ENCODE results near the gene APEH. TPM values are rescaled to one million over a fixed set of nuclear protein-coding genes. Genes with fewer than 3 reads are reported as not detected.

Gene APEH
- total and polyA plus RNA-seq, 2 donors (not counting 1 experiment from before 2014, with no cell fraction given): 79.4 to 96.2 TPM

GRCh38 chr3:49639551-49639950 is 34.6 kb upstream of the APEH start:
- POLR2A ChIA-PET: no interaction called here
- WGBS (ENCODE audit: insufficient coverage): 97% methylated on average over 2 of the region's 2 CpGs
- Histone ChIP-seq H3K4me1 (ENCODE audit: control insufficient read depth in 2 of 2, insufficient read depth in 2 of 2, low read length in 2 of 2) (no peaks in the 10 kb centered on the region), H3K36me3 (replicated peaks in 1 of 2; ENCODE audit: control extremely low read depth in 1 of 2, control insufficient read depth in 1 of 2, extremely low read depth in 1 of 2, insufficient read depth in 2 of 2, low read length in 1 of 2) (no peaks in the 10 kb centered on the region), H3K27me3 (replicated peaks in 1 of 4; ENCODE audit: control extremely low read depth in 1 of 4, control insufficient read depth in 3 of 4, insufficient read depth in 4 of 4, low read length in 3 of 4) (no peaks in the 10 kb centered on the region), H3K4me2 (replicated peaks; ENCODE audit: low read depth, low read length, poor library complexity, severe bottlenecking) (no peak overlapping the region), H3K27ac (ENCODE audit: low read length in 2 of 2) (no peak overlapping the region), H3K79me2 (ENCODE audit: control insufficient read depth, insufficient read depth, low read length) (no peaks in the 10 kb centered on the region), H3K9me3 (ENCODE audit: control extremely low read depth in 1 of 3, control insufficient read depth in 2 of 3, insufficient read depth in 1 of 3, low read length in 2 of 3) (no peaks in the 10 kb centered on the region), H3K4me3 (ENCODE audit: control extremely low read depth in 1 of 5, extremely low read depth in 1 of 5, insufficient read depth in 1 of 5, low read depth in 2 of 5, low read length in 4 of 5) (no peak overlapping the region), H4K20me1 (ENCODE audit: control insufficient read depth, insufficient read depth, low read length, poor library complexity, severe bottlenecking) (no peaks in the 10 kb centered on the region), H3K9ac (ENCODE audit: low read length) (no peak overlapping the region), H2AFZ (ENCODE audit: insufficient read depth, low read depth, low read length, poor library complexity, severe bottlenecking) (no peak overlapping the region)
- H3K4me1 Mint-ChIP-seq: no peaks in the 10 kb centered on the region
- CTCF ChIA-PET: no interaction called here
- DNase-seq (no peak), ATAC-seq (ENCODE audit: low read depth) (no peak)
- no peaks in the 10 kb centered on the region for H3K9me3 Mint-ChIP-seq (ENCODE audit: insufficient read depth)
- H3K4me3 Mint-ChIP-seq: no peak overlapping the region
- no peaks in the 10 kb centered on the region for H3K27me3 Mint-ChIP-seq
- H3K27ac Mint-ChIP-seq: no peak overlapping the region
- TF ChIP-seq CTCF (IDR thresholded peaks at IDR 0.05) (no peak), EZH2 (IDR thresholded peaks at IDR 0.05; ENCODE audit: borderline replicate concordance, insufficient read depth, low read depth, low read length, poor library complexity, severe bottlenecking) (no peak)
- intact Hi-C loops (cut with micrococcal nuclease): no loop called here

GRCh38 chr3:49641292-49641691 is 32.9 kb upstream of the APEH start:
- Mint-ChIP-seq H3K27me3 (peaks cover 3% of the 10 kb centered on the region), H3K4me3 (no peak overlapping the region), H3K9me3 (ENCODE audit: insufficient read depth) (no peaks in the 10 kb centered on the region), H3K4me1 (no peaks in the 10 kb centered on the region), H3K27ac (no peak overlapping the region)
- ChIA-PET POLR2A (no interaction called here), CTCF (no interaction called here)
- Histone ChIP-seq H3K9me3 (ENCODE audit: control extremely low read depth in 1 of 3, control insufficient read depth in 2 of 3, insufficient read depth in 1 of 3, low read length in 2 of 3) (no peaks in the 10 kb centered on the region), H3K4me2 (replicated peaks; ENCODE audit: low read depth, low read length, poor library complexity, severe bottlenecking) (no peak overlapping the region), H3K79me2 (ENCODE audit: control insufficient read depth, insufficient read depth, low read length) (no peaks in the 10 kb centered on the region), H3K9ac (ENCODE audit: low read length) (no peak overlapping the region), H3K4me1 (ENCODE audit: control insufficient read depth in 2 of 2, insufficient read depth in 2 of 2, low read length in 2 of 2) (no peaks in the 10 kb centered on the region), H2AFZ (ENCODE audit: insufficient read depth, low read depth, low read length, poor library complexity, severe bottlenecking) (no peak overlapping the region), H3K36me3 (replicated peaks in 1 of 2; ENCODE audit: control extremely low read depth in 1 of 2, control insufficient read depth in 1 of 2, extremely low read depth in 1 of 2, insufficient read depth in 2 of 2, low read length in 1 of 2) (no peaks in the 10 kb centered on the region), H3K27ac (ENCODE audit: low read length in 2 of 2) (no peak overlapping the region), H3K27me3 (replicated peaks in 1 of 4; ENCODE audit: control extremely low read depth in 1 of 4, control insufficient read depth in 3 of 4, insufficient read depth in 4 of 4, low read length in 3 of 4) (no peaks in the 10 kb centered on the region), H3K4me3 (ENCODE audit: control extremely low read depth in 1 of 5, extremely low read depth in 1 of 5, insufficient read depth in 1 of 5, low read depth in 2 of 5, low read length in 4 of 5) (no peak overlapping the region), H4K20me1 (ENCODE audit: control insufficient read depth, insufficient read depth, low read length, poor library complexity, severe bottlenecking) (no peaks in the 10 kb centered on the region)
- no peak for ATAC-seq (ENCODE audit: low read depth)
- intact Hi-C loops (cut with micrococcal nuclease): no loop called here
- no peak for TF ChIP-seq EZH2 (IDR thresholded peaks at IDR 0.05; ENCODE audit: borderline replicate concordance, insufficient read depth, low read depth, low read length, poor library complexity, severe bottlenecking)
- TF ChIP-seq CTCF (IDR thresholded peaks at IDR 0.05): no peak
- 88% methylated on average over 5 of the region's 7 CpGs for WGBS (ENCODE audit: insufficient coverage)
- no peak for DNase-seq

All from B cell (primary cell).